HepG2 (cell line): ENCODE measurements around the gene DCLK1. TPM values are rescaled to one million over a fixed set of nuclear protein-coding genes. Genes with fewer than 3 reads are reported as not detected.

Experiments
- ATAC-seq: fragments of 200-7000 bp; cut with Tn5 transposase; 3 replicates; pipeline ENCODE4 v1.9.1; 2020; ENCODE audit warnings: mild to moderate bottlenecking, moderate library complexity
- BruUV-seq: library from RNA; stranded (reverse); fragments of 400-500 nt; replicated peaks from 2 replicates; lab custom pipeline; 2021; lab: Mats Ljungman, UMichigan
- CTCF ChIA-PET: fragments of 300-600 bp; formaldehyde crosslinking; extraction: SDS; loops from one replicate; lab custom pipeline; 2021; ENCODE audit warnings: low total read pairs, inconsistent platforms, low intra/inter-chr PET ratio; lab: Yijun Ruan, JAX
- POLR2A ChIA-PET: fragments of 350-600 bp; sonication (Branson Sonifier 250); formaldehyde crosslinking; loops from one replicate; lab custom pipeline; 2020; ENCODE audit warnings: antibody characterized with exemption, inconsistent platforms; lab: Yijun Ruan, JAX
- DNase-seq: peaks from one replicate; pipeline ENCODE4 v3.0.0-alpha.2; 2015; ENCODE audit warnings: low spot score
- FAIRE-seq: peaks from 3 replicates; lab custom pipeline; 2011; peaks lifted over from hg19 to GRCh38; lab: Jason Lieb, UNC
- H2AFZ ChIP-seq: one replicate; pipeline ENCODE4 v1.6.1; 2011; ENCODE audit warnings: low read length, inconsistent platforms
- H3K27ac ChIP-seq: fragments of 300-600 bp; 3 replicates; pipeline ENCODE4 v1.8.0; 2011; ENCODE audit warnings: mixed run types, mild to moderate bottlenecking, mixed read lengths, low read length, inconsistent platforms; ENCODE audit not compliant: insufficient read depth; ENCODE audit errors: extremely low read length
- H3K27me3 ChIP-seq, 2 experiments: fragments of 200-600 bp in 1 of 2; 2 replicates in 1 of 2; 3 replicates in 1 of 2; pipeline versions ENCODE4 v1.6.0 to v1.8.0; 2011; ENCODE audit warnings: low read length in 2 of 2, mild to moderate bottlenecking in 2 of 2, moderate library complexity in 2 of 2, inconsistent platforms in 1 of 2; ENCODE audit not compliant: insufficient read depth in 2 of 2, control insufficient read depth in 1 of 2
- H3K36me3 ChIP-seq, 2 experiments: fragments of 200-600 bp in 1 of 2; replicated peaks in 1 of 2; 2 replicates in 1 of 2; 3 replicates in 1 of 2; pipeline versions ENCODE4 v1.5.1 to v1.8.0; 2011; ENCODE audit warnings: low read length in 2 of 2, inconsistent platforms in 1 of 2; ENCODE audit not compliant: insufficient read depth in 2 of 2, control insufficient read depth in 1 of 2
- H3K4me1 ChIP-seq: 2 replicates; pipeline ENCODE4 v1.5.1; 2012; ENCODE audit warnings: low read length, inconsistent platforms; ENCODE audit not compliant: insufficient read depth
- H3K4me2 ChIP-seq: 2 replicates; pipeline ENCODE4 v1.6.0; 2011; ENCODE audit warnings: low read depth, low read length, inconsistent platforms
- H3K4me3 ChIP-seq, 3 experiments: fragments of 200-600 bp in 1 of 3; sonication (generic), shearing (Covaris generic) in 1 of 3; replicated peaks in 1 of 3; 2 replicates each; pipeline ENCODE4 v1.5.1; 2011 to 2016; ENCODE audit warnings: low read length in 3 of 3, inconsistent platforms in 2 of 3, low read depth in 2 of 3, mild to moderate bottlenecking in 2 of 3, control low read depth in 1 of 3, mixed read lengths in 1 of 3; ENCODE audit not compliant: insufficient read depth in 1 of 3
- H3K79me2 ChIP-seq: one replicate; pipeline ENCODE4 v1.6.1; 2011; ENCODE audit warnings: low read length, inconsistent platforms; ENCODE audit not compliant: insufficient read depth
- H3K9ac ChIP-seq: 2 replicates; pipeline ENCODE4 v1.6.0; 2011; ENCODE audit warnings: mild to moderate bottlenecking, low read depth, low read length, inconsistent platforms; ENCODE audit not compliant: insufficient read depth
- H3K9me3 ChIP-seq: 2 replicates; pipeline ENCODE4 v1.5.1; 2012; ENCODE audit warnings: mild to moderate bottlenecking, low read length
- H4K20me1 ChIP-seq: 2 replicates; pipeline ENCODE4 v1.6.0; 2011; ENCODE audit warnings: inconsistent platforms, mild to moderate bottlenecking, low read length, moderate library complexity; ENCODE audit not compliant: insufficient read depth
- BORCS8-MEF2B ChIP-seq: sonication (generic); formaldehyde crosslinking; IDR thresholded peaks from 2 replicates; pipeline ENCODE4 v1.8.0; 2022; ENCODE audit warnings: mild to moderate bottlenecking, missing genetic modification reagents
- DMTF1 ChIP-seq: sonication (generic); formaldehyde crosslinking; IDR thresholded peaks from 2 replicates; pipeline ENCODE4 v1.4.0; 2020; ENCODE audit warnings: mild to moderate bottlenecking, missing genetic modification reagents
- HDAC2 ChIP-seq: sonication (generic); formaldehyde crosslinking; IDR thresholded peaks from 2 replicates; pipeline ENCODE4 v1.4.0; 2020; ENCODE audit warnings: missing genetic modification reagents
- KIAA2018 ChIP-seq: sonication (generic); formaldehyde crosslinking; IDR thresholded peaks from 2 replicates; pipeline ENCODE4 v1.5.0; 2020; ENCODE audit warnings: mild to moderate bottlenecking, missing genetic modification reagents, borderline replicate concordance
- NRL ChIP-seq: sonication (generic); formaldehyde crosslinking; IDR thresholded peaks from 2 replicates; pipeline ENCODE4 v1.5.0; 2020; ENCODE audit warnings: missing genetic modification reagents, mild to moderate bottlenecking, moderate library complexity, borderline replicate concordance
- SMAD9 ChIP-seq: sonication (generic); formaldehyde crosslinking; IDR thresholded peaks from 2 replicates; pipeline ENCODE4 v1.5.1; 2020; ENCODE audit warnings: mild to moderate bottlenecking, missing genetic modification reagents
- ZMAT5 ChIP-seq: sonication (generic); formaldehyde crosslinking; IDR thresholded peaks from 2 replicates; pipeline ENCODE4 v1.5.0; 2020; ENCODE audit warnings: mild to moderate bottlenecking, low read depth, missing genetic modification reagents, borderline replicate concordance
- ZNF256 ChIP-seq: sonication (generic); formaldehyde crosslinking; conservative IDR thresholded peaks from 2 replicates; pipeline ENCODE4 v1.4.0; 2020; ENCODE audit warnings: missing genetic modification reagents
- WGBS: methylation state at CpG from one replicate; pipeline ENCODE4 v1.1.6; 2017; ENCODE audit warnings: low lambda C conversion rate; 5-methylcytosine and 5-hydroxymethylcytosine counted together
- in situ Hi-C: cut with HindIII; loops from 2 replicates; pipeline ENCODE4 v1.10.0; 2017; ENCODE audit warnings: low pct_unique_long_range_greater_than_20kb; ENCODE audit not compliant: extremely low pct_ligation_motif_present
- intact Hi-C: fragments of 100-400 bp; cut with micrococcal nuclease; formaldehyde crosslinking; loops from one replicate; pipeline ENCODE4 v1.10.0; 2022; ENCODE audit not compliant: unreplicated experiment
- polyA plus RNA-seq, 8 experiments: library from polyadenylated mRNA; depleted of rRNA in 3 of 8; stranded (reverse) in 7 of 8; unstranded in 1 of 8; fragments of >200 nt; fragmentation: Illumina TruSeq in 4 of 8; extraction: Trizol in 4 of 8; gene quantifications; 2 replicates each; pipeline versions ENCODE4 v1.2.1 to v1.2.3, GENCODE V29; 2011 to 2016; ENCODE audit warnings: low read depth in 4 of 8, missing spikeins in 1 of 8, mixed read lengths in 1 of 8; ENCODE audit not compliant: insufficient read depth in 1 of 8
- total RNA-seq, 5 experiments: library from RNA; depleted of rRNA; stranded (reverse); fragments of >200 nt; fragmentation: Illumina TruSeq; extraction: Trizol; gene quantifications; 2 replicates each; pipeline ENCODE4 v1.2.3, GENCODE V29; 2016; ENCODE audit warnings: low read depth in 1 of 5

The DCLK1 gene
- total and polyA plus RNA-seq, 2 of the 13 experiments (the other 11 are each of a cell fraction or from before 2014, with no cell fraction given), result not detected

- ATAC-seq, result no peak
- H3K27ac ChIP-seq, result no peak overlapping the region
- TF ChIP-seq NRL (CRISPR knock-in tag) (no peak), SMAD9 (no peak), DMTF1 (CRISPR knock-in tag) (no peak), BORCS8-MEF2B (CRISPR knock-in tag) (no peak), KIAA2018 (CRISPR knock-in tag) (no peak), ZMAT5 (CRISPR knock-in tag) (no peak), HDAC2 (CRISPR knock-in tag) (no peak), ZNF256 (CRISPR knock-in tag) (no peak)
Measured at GRCh38 chr13:36046672-36047071, 84.5 kb downstream of the DCLK1 start.

More at GRCh38 chr13:36046672-36047071, 84.5 kb downstream of the DCLK1 start:
- H2AFZ ChIP-seq, result no peak overlapping the region
- H3K36me3 ChIP-seq, result no peaks in the 10 kb centered on the region
- no TSS peak for BruUV-seq
- DNase-seq, result no peak
- H4K20me1 ChIP-seq, result no peaks in the 10 kb centered on the region
- no peak overlapping the region for H3K9ac ChIP-seq
- no peaks in the 10 kb centered on the region for H3K9me3 ChIP-seq
- POLR2A ChIA-PET, result no interaction called here
- intact Hi-C loops, result no loop called here
- in situ Hi-C loops, result no loop called here
- no peak overlapping the region for H3K4me2 ChIP-seq
- WGBS, result 0% methylated on average over 3 of the region's 3 CpGs
- no peaks in the 10 kb centered on the region for H3K27me3 ChIP-seq
- FAIRE-seq, result no peak
- H3K4me3 ChIP-seq, result no peak overlapping the region
- H3K4me1 ChIP-seq, result no peaks in the 10 kb centered on the region
- CTCF ChIA-PET, result no interaction called here
- H3K79me2 ChIP-seq, result no peaks in the 10 kb centered on the region
